Endothelial cell of umbilical vein (primary cell): ENCODE measurements around the gene GRIN3B. TPM values are rescaled to one million over a fixed set of nuclear protein-coding genes. Genes with fewer than 3 reads are reported as not detected.

Experiments
- BruUV-seq: library from RNA; stranded (reverse); fragments of 400-500 nt; replicated peaks from 2 replicates; lab custom pipeline; 2021; lab: Mats Ljungman, UMichigan
- CTCF ChIA-PET: fragments of 300-600, 350-600 bp; sonication (Branson Sonifier 250); formaldehyde crosslinking; loops from one replicate; lab custom pipeline; 2021; ENCODE audit warnings: antibody characterized with exemption, inconsistent platforms; lab: Charles Lee
- POLR2A ChIA-PET: fragments of 300-600, 350-600 bp; sonication (Branson Sonifier 250); formaldehyde crosslinking; loops from one replicate; lab custom pipeline; 2021; ENCODE audit warnings: antibody characterized with exemption, inconsistent platforms; lab: Charles Lee
- DNase-seq: peaks from one replicate; pipeline ENCODE4 v3.0.0-alpha.2; 2011; ENCODE audit warnings: low read depth, low spot score
- FAIRE-seq: peaks from 2 replicates; lab custom pipeline; 2011; peaks lifted over from hg19 to GRCh38; lab: Jason Lieb, UNC
- H2AFZ ChIP-seq: 2 replicates; pipeline ENCODE4 v1.6.0; 2012; ENCODE audit warnings: low read depth, low read length, control low read depth, inconsistent platforms
- H3K27ac ChIP-seq: 2 replicates; pipeline ENCODE4 v1.5.1; 2011; ENCODE audit warnings: low read depth, mild to moderate bottlenecking, control low read depth, low read length, moderate library complexity; ENCODE audit not compliant: insufficient read depth
- H3K27me3 ChIP-seq, 2 experiments: 2 replicates each; pipeline versions ENCODE4 v1.6.0 to v1.6.1; 2011; ENCODE audit warnings: low read length in 2 of 2, mixed read lengths in 1 of 2; ENCODE audit not compliant: control insufficient read depth in 2 of 2, insufficient read depth in 2 of 2
- H3K36me3 ChIP-seq, 2 experiments: 2 replicates in 1 of 2; 3 replicates in 1 of 2; pipeline ENCODE4 v1.5.1; 2011; ENCODE audit warnings: low read length in 2 of 2, mild to moderate bottlenecking in 1 of 2, moderate library complexity in 1 of 2; ENCODE audit not compliant: control insufficient read depth in 2 of 2, insufficient read depth in 2 of 2; ENCODE audit errors: extremely low read depth in 1 of 2
- H3K4me1 ChIP-seq: 3 replicates; pipeline ENCODE4 v1.5.1; 2011; ENCODE audit warnings: mild to moderate bottlenecking, low read length; ENCODE audit not compliant: control insufficient read depth, insufficient read depth; ENCODE audit errors: extremely low read depth
- H3K4me2 ChIP-seq: 2 replicates; pipeline ENCODE4 v1.6.1; 2011; ENCODE audit warnings: low read length, control low read depth, mixed read lengths; ENCODE audit not compliant: insufficient read depth
- H3K4me3 ChIP-seq, 3 experiments: fragments of 200-600 bp in 1 of 3; sonication (generic), shearing (Covaris generic) in 1 of 3; replicated peaks in 1 of 3; 2 replicates each; pipeline ENCODE4 v1.5.1; 2011 to 2016; ENCODE audit warnings: control low read depth in 3 of 3, low read length in 3 of 3, mild to moderate bottlenecking in 2 of 3, inconsistent platforms in 1 of 3, low read depth in 1 of 3, moderate library complexity in 1 of 3; ENCODE audit not compliant: insufficient read depth in 1 of 3
- H3K79me2 ChIP-seq: 2 replicates; pipeline ENCODE4 v1.6.0; 2012; ENCODE audit warnings: low read length, inconsistent platforms; ENCODE audit not compliant: control insufficient read depth, insufficient read depth
- H3K9ac ChIP-seq: replicated peaks from 2 replicates; pipeline ENCODE3; 2011; ENCODE audit warnings: low read length, control low read depth; ENCODE audit not compliant: insufficient read depth; ENCODE audit errors: extremely low read depth
- H3K9me1 ChIP-seq: replicated peaks from 3 replicates; pipeline ENCODE4 v1.6.0; 2011; ENCODE audit warnings: mild to moderate bottlenecking, low read length; ENCODE audit not compliant: control insufficient read depth, insufficient read depth; ENCODE audit errors: extremely low read depth
- H3K9me3 ChIP-seq: replicated peaks from 2 replicates; pipeline ENCODE4 v1.5.1; 2012; ENCODE audit warnings: low read length, inconsistent platforms; ENCODE audit not compliant: control insufficient read depth, insufficient read depth
- H4K20me1 ChIP-seq: replicated peaks from 2 replicates; pipeline ENCODE3; 2011; ENCODE audit warnings: mild to moderate bottlenecking, low read length; ENCODE audit not compliant: control insufficient read depth, insufficient read depth; ENCODE audit errors: extremely low read depth
- CTCF ChIP-seq, 2 donors: IDR thresholded peaks; 1 replicate in 1 of 2; 2 replicates in 1 of 2; pipeline ENCODE4 v1.5.1; 2011; ENCODE audit warnings: low read length in 2 of 2, mild to moderate bottlenecking in 2 of 2, moderate library complexity in 2 of 2, control low read depth in 1 of 2, inconsistent platforms in 1 of 2, low read depth in 1 of 2; ENCODE audit not compliant: insufficient read depth in 1 of 2; ENCODE audit errors: extremely low read depth in 1 of 2
- FOS ChIP-seq: IDR thresholded peaks from 2 replicates; pipeline ENCODE4 v1.6.1; 2011; ENCODE audit warnings: mild to moderate bottlenecking, low read length, moderate library complexity, borderline replicate concordance; ENCODE audit not compliant: insufficient read depth
- GATA2 ChIP-seq: IDR thresholded peaks from 2 replicates; pipeline ENCODE4 v1.7.0; 2011; ENCODE audit warnings: low read depth, mild to moderate bottlenecking, moderate library complexity, mixed read lengths, low read length; ENCODE audit not compliant: insufficient read length, insufficient read depth
- JUN ChIP-seq: IDR thresholded peaks from 2 replicates; pipeline ENCODE4 v1.6.1; 2011; ENCODE audit warnings: borderline replicate concordance, low read depth; ENCODE audit not compliant: insufficient read length, insufficient read depth
- MAX ChIP-seq: IDR thresholded peaks from 2 replicates; pipeline ENCODE4 v1.6.1; 2011; ENCODE audit not compliant: insufficient read depth, insufficient read length
- MYC ChIP-seq: IDR thresholded peaks from one replicate; pipeline ENCODE4 v1.6.1; 2011; ENCODE audit warnings: mild to moderate bottlenecking, low read depth, low read length
- POLR2A ChIP-seq: IDR thresholded peaks from 2 replicates; pipeline ENCODE4 v1.6.1; 2012; ENCODE audit warnings: low read depth, mild to moderate bottlenecking, control low read depth, low read length
- POLR2AphosphoS5 ChIP-seq: IDR thresholded peaks from 2 replicates; pipeline ENCODE4 v1.6.1; 2012; ENCODE audit warnings: low read depth, mild to moderate bottlenecking, control low read depth, low read length, moderate library complexity; ENCODE audit not compliant: insufficient read depth
- dilution Hi-C: fragments of 300-500 bp; cut with MboI; formaldehyde crosslinking; loops from one replicate; pipeline ENCODE4 v1.15.0; 2019; ENCODE audit warnings: low sequenced_read_pairs; ENCODE audit not compliant: extremely low pct_ligation_motif_present
- intact Hi-C: fragments of 100-400 bp; cut with micrococcal nuclease; formaldehyde crosslinking; loops from one replicate; pipeline ENCODE4 v1.10.0; 2022
- polyA plus RNA-seq, 4 experiments: library from polyadenylated mRNA; depleted of rRNA in 3 of 4; stranded (reverse) in 3 of 4; unstranded in 1 of 4; fragments of >200 nt; gene quantifications; 2 replicates each; pipeline versions ENCODE4 v1.2.1 to v1.2.3, GENCODE V29; 2011 to 2012; ENCODE audit warnings: missing spikeins in 1 of 4
- total RNA-seq: library from RNA; stranded (reverse); gene quantifications from 2 replicates; pipeline ENCODE4 v1.2.3, GENCODE V29; 2021

The GRIN3B gene
- total and polyA plus RNA-seq, 2 donors (not counting 3 experiments of a cell fraction or from before 2014, with no cell fraction given) = 0.43 to 0.82 TPM

- no peak overlapping the region for H3K9ac ChIP-seq
- no peak overlapping the region for H2AFZ ChIP-seq
- H3K4me2 ChIP-seq = no peak overlapping the region
- H3K4me3 ChIP-seq = no peak overlapping the region
- FAIRE-seq (no peak), DNase-seq (no peak)
- H3K79me2 ChIP-seq = no peaks in the 10 kb centered on the region
- H3K9me3 ChIP-seq = no peaks in the 10 kb centered on the region
- TF ChIP-seq CTCF (IDR thresholded peaks at IDR 0.05; ENCODE audit: extremely low read depth in 1 of 2, insufficient read depth in 1 of 2, low read depth in 1 of 2, low read length in 2 of 2) (no peak), MAX (no peak), POLR2A (no peak), POLR2AphosphoS5 (no peak), JUN (no peak), MYC (no peak), GATA2 (no peak), FOS (no peak)
- no peaks in the 10 kb centered on the region for H4K20me1 ChIP-seq
- H3K27ac ChIP-seq = no peak overlapping the region
- intact Hi-C loops (no loop called here), dilution Hi-C loops (no loop called here)
- H3K36me3 ChIP-seq = peaks cover 2 to 5% of the 10 kb centered on the region in 2 experiments
- BruUV-seq = no TSS peak
- ChIA-PET POLR2A (no interaction called here), CTCF (no interaction called here)
- H3K27me3 ChIP-seq = no peaks in the 10 kb centered on the region
- no peaks in the 10 kb centered on the region for H3K9me1 ChIP-seq
- H3K4me1 ChIP-seq = no peaks in the 10 kb centered on the region
Measured at GRCh38 chr19:962683-963400, 37.4 kb upstream of the GRIN3B start.
